K562 (cell line): ENCODE data around the gene RAB26.
"Not testable (repeated sequence)": the region's sequence is repeated elsewhere in the genome, so short reads cannot be mapped to it uniquely, and the experiment has no call there.

Experiments
- BHLHE40 ChIP-seq: IDR thresholded peaks from 2 replicates; pipeline ENCODE4 v1.6.1; 2011; ENCODE audit warnings: low read length, improper control_type of control experiment
- FOXM1 ChIP-seq, 2 experiments: fragments of 450-650 bp in 1 of 2; sonication (generic) in 1 of 2; formaldehyde crosslinking in 1 of 2; IDR thresholded peaks; 2 replicates each; pipeline versions ENCODE4 v1.6.1 to v1.9.0; 2017 to 2022; ENCODE audit warnings: low read depth in 2 of 2, mild to moderate bottlenecking in 2 of 2, missing genetic modification reagents in 1 of 2, moderate library complexity in 1 of 2
- GABPA ChIP-seq: fragments of 200-800 bp; sonication (Bioruptor generic); conservative IDR thresholded peaks from 2 replicates; pipeline ENCODE4 v1.6.1; 2016; ENCODE audit warnings: low read depth, missing genetic modification characterization, missing compliant biosample characterization
- NCOA1 ChIP-seq: fragments of 450-650 bp; IDR thresholded peaks from 2 replicates; pipeline ENCODE4 v1.6.1; 2016; ENCODE audit warnings: low read depth
- NFIC ChIP-seq: fragments of 450-650 bp; IDR thresholded peaks from 2 replicates; pipeline ENCODE4 v1.6.1; 2017; ENCODE audit warnings: mild to moderate bottlenecking, inconsistent platforms
- POLR2A ChIP-seq: fragments of 450-650 bp; conservative IDR thresholded peaks from 2 replicates; pipeline ENCODE4 v1.6.1; 2016
- RBFOX2 ChIP-seq: fragments of 200-400 bp; formaldehyde crosslinking; IDR thresholded peaks from 2 replicates; pipeline ENCODE4 v1.6.1; 2017; ENCODE audit warnings: low read depth, mild to moderate bottlenecking, low read length, moderate library complexity
- ZNF12 ChIP-seq: sonication (generic); formaldehyde crosslinking; IDR thresholded peaks from 2 replicates; pipeline ENCODE4 v1.4.0; 2020; ENCODE audit warnings: mild to moderate bottlenecking, missing genetic modification reagents

DNA sequence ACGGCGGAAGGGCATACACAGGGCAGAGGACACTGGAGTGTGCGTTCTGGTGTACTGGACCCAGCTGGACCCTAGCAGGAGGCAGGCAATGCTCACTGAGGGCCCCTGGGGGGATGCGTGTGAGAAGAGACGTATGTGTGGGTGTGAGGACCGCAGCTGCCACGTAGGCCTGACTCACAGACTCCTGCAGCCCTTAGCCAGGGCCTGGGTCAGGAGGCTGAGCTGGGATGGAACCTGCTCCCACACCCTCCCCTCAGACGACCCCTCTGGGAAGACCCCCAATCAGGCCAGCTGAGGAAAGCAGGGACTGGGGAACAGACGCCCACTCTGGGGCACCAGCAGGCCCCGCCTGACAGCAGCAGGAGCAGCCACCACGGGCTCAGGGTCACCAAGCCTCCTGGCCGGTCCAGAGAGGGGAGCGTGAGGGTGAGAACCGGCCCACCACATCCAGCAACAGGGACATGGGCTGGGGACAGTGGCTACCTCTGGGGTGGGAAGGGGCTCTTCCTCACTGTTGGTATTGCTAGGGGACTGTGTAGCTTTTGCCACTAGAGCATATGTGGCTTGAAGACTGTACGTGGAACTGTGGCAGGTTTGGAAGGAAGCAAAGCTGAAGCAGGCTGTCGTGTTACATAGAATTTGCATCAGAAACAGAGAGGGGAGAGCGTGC lies 41.2 kb upstream of the RAB26 start:
- TF ChIP-seq NCOA1; BHLHE40; RBFOX2; POLR2A; ZNF12 (CRISPR knock-in tag); FOXM1 (IDR thresholded peaks at IDR 0.05; ENCODE audit: low read depth); FOXM1 (CRISPR knock-in tag; IDR thresholded peaks at IDR 0.05; ENCODE audit: low read depth); GABPA; NFIC: not testable (repeated sequence)
